GM19463 (cell line): ENCODE results near the gene IFNL1.
"Not testable (repeated sequence)": the region's sequence is repeated elsewhere in the genome, so short reads cannot be mapped to it uniquely, and the experiment has no call there.

ENCODE experiments used
- ATAC-seq: cut with Tn5 transposase; IDR thresholded peaks from one replicate; pipeline ENCODE4 v1.9.1; 2021; ENCODE audit warnings: mild to moderate bottlenecking, moderate library complexity; ENCODE audit not compliant: unreplicated experiment

The IFNL1 gene

DNA sequence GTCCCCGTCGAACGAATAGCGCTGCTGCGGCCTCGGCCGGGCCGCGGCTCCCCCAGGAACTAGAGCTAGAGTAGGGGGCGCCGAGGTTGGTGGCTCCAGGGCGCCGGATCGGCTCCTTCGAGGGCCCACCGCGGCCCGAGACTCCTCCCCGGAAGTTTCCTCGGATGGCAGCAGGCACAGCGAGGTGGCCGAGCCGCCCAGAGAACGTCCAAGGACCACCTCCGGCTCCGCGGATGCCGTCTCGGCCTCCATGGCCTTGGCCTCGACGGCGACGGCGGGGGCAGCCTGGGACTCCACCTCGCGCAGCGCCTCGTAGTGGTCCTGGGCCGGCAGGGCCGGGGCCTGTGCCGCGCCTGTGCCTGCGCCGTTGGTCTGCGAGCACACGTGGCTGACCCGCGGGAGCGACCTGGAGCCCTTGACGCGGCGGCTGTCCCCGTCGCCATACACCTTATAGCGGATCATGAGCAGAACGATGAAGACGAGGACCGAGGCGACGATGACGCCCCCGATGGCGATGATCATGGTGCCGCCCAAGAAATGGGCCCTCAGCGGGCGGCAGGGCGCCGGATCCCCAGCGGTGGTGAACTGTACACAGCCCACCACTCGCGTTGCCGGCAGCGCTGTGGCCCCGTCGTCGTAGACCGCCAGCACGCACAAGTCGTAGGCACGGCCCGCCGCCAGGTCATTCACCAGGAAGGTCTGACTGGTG is 11.8 kb downstream of the IFNL1 start:
- no peak for ATAC-seq

DNA sequence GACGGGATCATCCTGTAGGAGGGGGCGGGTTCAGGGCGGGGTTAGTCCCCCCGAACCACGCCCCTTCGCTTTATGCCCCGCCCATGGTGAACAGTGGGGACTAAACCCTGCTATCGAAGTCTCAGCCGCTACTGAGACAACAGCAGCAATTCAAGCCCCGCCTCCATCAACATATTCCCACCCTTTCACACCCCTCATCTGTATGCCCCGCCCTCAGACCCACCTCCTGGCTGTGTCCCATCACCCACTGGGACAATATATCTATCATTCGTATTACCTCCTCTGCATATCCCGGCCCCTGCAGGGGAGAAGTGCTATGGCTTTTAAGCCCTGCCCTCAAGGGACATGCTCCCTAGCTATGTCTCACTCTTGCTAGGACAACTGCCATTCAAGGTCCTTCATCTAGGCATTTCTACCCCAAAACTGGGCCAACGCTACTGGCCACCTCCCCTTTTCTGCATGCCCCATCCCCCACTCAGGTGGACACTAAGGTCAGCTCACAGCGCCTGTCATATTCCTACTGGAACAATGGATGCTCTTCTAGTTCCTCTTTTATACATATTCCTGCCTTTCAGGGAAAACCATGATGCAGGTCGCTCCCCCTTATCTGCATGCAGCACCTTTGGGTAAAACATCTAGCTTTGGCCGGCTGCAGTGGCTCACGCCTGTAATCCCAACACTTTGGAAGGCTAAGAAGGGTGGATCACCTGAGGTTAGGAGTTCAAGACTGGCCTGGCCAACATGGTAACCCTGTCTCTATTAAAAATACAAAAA is 12.5 kb downstream of the IFNL1 start:
- ATAC-seq, result no peak

DNA sequence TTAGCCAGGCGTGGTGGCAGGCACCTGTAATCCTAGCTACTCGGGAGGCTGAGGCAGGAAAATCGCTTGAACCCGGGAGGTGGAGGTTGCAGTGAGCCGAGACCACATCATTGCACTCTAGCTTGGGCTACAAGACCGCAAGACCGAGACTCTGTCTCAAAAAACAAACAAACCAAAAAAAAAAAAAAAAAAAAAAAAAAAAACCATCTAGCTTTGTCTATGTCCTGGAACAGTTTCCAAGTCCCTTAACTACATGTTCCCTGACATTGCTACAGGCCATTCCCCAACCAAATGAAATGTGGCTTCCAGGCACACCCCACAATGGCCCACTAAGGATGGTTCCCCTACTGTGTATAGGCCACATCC is 13.1 kb downstream of the IFNL1 start:
- ATAC-seq, result not testable (repeated sequence)

DNA sequence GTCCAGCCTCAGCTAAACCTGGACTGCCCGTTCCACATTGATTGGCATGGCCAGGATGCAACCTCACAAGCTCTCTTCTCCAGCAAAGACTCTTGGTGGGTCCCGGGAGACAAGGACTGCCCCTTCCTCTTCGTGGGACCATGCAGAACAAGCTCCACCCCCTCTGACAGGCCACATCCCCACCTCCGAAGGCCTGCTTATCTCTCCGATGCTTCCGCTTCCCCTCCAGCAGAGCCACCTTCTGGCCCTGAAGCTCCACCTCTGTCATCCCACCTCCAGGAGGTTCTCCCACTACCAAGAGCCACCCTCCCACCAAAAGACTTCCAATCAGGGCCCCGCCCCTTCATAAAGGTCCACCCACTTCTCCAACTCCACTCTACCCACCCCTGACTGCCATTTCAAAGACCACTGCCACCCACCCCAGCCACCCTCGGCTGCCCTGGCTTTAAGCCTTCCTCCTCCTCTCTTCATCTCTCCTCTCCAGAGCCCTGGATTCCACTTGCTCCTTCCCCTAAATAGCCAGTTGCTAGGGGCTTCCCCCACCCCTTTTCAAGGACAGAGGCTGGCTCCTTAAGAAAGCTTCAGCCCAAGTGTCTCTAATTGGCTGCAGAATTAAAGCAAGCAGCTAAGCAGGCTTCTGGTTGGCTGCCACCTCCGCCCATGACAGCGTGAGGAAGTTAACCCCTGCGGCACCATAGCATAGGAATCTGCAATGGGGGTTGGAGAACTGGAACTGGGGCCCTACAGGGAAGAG is 14.5 kb downstream of the IFNL1 start:
- ATAC-seq, result no peak

DNA sequence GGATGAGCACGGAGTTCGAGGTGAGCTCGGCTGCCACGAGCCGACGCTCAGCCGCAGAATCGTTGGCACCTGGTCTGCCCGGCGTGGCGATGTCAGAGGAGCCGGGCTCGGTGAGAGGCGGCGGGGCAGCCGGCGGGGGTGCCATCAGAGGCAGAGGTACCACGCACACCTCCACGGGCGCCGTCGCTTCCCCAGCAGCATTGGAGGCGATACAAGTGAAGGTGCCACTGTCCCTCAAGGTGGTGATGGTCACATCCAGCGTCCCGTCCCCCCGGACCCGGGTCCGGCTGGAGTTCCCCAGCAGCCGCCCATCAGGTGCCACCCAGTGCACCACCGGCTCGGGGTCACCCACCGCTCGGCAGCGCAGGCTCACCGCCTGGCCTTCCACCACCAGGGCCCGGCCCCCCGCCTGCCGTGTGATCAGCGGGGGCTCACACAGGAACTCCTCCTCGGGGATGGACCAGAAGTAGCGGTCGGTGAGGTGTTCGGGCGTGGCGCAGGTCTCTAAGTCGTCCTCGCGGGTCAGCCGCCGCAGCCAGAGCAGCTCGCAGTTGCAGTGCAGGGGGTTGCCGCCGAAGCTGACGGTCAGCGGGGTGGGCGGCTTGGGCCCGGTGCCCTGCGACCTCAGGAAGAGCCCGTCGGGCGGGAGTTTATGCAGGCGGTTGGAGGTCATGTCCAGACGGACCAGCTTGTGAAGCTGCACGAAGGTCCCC is 18.0 kb downstream of the IFNL1 start:
- ATAC-seq, result no peak

DNA sequence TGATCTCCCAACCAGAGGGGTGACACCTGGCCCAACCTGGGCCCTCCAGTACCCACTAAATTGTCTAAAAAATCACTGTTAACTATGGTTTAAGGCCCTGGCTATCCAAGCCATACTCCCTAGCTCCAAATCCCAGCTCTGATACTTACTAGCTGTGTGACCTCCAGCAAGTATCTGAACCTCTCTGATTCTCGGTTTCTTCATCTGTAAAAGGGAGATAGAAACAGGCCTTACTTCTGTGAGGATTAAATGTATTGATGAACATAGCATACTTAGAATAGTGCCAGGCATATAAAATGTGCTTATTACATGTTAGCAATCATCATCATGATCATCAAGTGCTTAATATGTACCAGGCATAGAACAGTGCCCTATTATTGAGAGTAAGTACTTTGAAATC is 19.7 kb downstream of the IFNL1 start:
- no peak for ATAC-seq

DNA sequence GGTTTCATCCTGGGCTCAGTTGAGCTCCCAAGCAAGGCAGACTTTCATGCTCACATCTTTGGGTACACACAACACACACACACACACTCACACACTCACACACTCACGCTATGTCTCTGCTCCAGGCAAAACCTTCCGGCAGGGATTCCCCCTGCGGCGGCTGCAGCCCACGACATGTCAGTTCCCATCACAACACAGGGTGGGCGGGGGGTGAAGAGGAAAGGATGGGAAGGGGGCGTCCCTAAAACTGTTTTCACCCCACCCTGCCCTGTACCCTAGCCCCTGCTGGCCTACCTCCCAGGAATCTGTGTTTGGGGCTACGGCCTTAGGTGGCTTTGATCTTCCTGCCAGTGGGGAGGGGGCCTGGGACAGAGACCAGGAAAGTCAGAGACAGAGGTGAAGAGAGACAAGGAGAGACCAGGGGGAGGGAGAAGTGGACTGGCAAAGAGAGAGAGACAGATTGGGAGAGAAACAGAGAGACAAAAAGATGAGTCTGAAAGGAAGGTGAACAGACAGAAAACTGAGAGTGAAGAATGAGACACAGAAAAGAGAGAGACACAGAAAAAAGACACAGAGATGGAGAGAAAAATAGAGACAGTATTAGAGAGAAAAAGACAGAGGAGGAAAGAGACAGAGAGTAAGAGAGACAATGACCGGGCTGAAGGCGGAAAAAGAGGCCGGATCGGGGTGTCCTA is 20.6 kb downstream of the IFNL1 start:
- ATAC-seq, result no peak

DNA sequence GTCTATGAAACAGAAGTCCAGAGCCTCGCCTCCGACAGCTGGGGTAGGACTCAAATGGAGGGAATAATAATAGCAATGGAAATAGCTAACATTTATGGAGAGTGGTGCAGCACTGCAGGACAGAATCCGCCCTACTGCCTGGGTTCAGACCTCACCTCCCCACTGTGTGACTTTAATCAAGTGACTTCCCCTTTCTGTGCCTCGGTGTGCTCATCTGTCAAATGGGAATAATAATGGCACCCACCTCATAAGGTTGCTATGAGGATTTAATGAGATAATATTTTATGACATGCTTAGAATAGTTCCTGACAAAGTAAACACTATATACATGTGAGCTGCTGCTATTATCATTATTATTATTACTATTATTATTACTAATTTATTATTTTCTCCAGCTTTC is 21.3 kb downstream of the IFNL1 start:
- no peak for ATAC-seq

DNA sequence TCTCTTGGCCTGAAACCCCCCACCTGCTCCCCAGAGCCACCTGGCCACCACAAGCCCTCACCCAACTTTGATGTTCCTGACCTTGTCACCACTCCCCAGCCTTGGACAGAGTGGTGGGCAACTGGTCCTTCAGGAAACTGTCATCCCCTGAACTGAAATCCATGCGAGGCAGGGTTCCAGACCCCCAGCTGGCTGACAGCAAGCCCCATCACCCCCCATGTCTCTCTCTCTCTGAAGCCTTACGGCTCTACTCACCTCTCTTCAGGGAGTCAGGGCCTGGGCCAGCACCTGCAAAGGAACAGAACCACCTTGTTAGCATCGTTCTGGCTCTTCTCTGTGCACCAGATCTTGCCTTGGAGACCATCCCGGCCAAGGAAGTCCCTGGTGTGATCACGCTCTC is 21.9 kb downstream of the IFNL1 start:
- no peak for ATAC-seq

DNA sequence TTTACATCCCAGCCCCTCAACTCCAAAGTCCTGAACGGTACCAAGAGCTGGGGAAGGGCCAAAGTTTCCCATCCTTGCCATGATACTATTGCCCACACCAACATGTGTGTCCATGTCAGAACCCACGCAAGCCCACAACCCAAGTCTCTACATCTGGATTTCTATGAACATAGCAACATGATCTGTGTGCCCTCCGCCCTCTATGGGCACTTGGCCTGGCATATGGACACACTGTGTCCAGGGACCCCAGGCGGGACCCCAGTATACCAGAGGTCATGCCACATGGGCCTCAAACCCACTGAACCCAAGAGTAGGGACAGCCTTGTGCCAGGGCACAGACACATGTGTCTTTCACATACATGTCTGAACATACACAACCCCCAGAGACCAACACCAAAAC is 22.5 kb downstream of the IFNL1 start:
- no peak for ATAC-seq

DNA sequence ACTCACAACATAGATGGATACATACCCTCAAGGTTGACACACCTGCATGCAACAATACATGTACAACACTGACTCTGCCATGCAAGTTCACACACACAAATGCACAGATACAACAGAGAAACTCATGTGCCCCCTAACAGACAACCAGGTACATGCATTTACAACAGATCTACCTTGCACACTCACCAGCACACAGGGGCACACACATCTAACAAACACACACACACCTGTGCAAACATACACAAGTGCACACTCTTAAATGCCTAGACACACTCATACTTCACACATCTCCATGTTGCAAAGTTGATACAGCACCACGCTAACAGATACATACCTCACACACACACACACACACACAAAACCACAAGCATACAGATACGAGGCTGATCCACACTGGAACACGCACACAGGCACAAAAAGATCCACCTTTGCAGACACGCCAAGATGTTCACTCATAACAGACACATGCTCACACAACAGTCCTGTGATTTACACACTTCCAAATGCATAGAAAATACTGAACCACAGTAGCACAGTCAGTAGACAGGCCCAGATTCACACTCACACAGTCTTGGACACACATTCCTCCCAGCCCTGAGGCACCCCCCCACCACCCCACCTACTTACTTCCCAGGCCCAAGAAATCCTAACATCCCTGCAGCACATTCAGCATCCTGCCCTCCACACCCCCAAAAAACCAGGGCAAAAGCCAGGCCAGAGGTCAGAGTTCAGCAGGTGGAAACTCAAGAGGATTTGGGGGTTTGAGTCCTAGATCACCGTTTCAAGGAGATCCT is 23.1 kb downstream of the IFNL1 start:
- no peak for ATAC-seq

DNA sequence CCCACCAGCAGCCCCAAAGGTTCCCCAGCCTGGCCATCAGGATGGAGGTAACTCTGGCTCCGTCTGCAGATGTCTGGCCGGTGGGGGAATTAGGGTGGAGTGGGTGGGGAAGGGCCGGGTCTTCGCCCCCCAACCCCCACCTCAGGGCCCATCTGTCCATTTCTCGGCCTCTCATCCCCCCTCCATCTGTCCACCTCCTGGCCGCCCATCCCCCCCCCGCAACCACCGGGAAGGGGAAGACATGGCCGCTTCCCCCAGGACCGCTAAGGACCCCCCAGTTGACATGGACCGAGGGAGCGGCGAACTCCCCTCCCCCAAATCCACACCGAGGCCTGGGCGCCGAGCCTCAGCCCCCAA is 23.7 kb downstream of the IFNL1 start:
- ATAC-seq, result no peak

DNA sequence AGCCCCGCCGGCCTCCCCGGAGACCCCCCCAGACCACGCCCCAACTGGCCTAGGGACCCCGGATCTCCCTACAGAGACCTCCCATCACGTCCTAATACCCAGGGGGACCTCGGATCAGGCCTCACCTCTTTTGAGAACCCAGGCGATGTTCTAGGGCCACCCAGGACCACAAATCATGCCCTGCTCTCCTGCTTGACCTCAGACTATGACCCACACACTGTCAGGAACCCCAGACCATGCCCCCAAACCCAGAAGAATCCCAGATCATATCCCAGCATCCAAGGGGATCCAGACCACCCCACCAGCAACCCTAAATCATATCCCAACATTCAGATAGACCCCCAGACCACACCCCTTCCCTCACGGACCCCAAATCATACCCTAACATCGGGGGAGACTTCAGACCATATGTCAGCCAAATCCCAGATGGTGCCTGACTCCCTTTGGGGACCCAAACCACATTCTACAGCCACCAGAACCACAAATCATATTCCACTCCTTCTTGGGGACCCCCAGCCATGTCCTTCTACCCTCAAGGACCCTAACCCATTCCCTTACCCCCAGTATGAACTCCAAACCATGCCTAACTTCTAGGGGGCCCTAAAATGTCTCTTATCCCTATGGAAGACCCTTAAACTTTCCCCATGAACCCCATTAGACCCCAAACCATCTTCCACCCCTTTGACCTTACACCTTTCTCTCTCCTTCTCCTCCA is 25.1 kb downstream of the IFNL1 start:
- no peak for ATAC-seq

DNA sequence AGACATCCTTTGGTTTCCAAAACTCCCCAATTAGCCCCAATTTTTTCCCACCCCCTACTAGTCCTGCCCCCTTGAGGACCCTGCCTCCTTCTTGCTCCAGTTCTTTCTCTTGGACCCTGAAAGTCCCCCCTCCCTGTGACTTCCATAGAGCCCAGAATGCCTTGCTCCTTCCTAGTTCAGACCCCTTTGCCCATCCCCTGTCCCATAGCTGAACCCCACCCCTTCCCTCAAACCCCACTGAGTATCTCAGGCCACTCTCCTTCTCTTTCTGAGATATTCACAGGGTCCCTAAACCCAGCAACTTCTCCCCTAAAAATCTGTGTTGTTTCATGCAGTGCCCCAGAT is 25.6 kb downstream of the IFNL1 start:
- no peak for ATAC-seq

DNA sequence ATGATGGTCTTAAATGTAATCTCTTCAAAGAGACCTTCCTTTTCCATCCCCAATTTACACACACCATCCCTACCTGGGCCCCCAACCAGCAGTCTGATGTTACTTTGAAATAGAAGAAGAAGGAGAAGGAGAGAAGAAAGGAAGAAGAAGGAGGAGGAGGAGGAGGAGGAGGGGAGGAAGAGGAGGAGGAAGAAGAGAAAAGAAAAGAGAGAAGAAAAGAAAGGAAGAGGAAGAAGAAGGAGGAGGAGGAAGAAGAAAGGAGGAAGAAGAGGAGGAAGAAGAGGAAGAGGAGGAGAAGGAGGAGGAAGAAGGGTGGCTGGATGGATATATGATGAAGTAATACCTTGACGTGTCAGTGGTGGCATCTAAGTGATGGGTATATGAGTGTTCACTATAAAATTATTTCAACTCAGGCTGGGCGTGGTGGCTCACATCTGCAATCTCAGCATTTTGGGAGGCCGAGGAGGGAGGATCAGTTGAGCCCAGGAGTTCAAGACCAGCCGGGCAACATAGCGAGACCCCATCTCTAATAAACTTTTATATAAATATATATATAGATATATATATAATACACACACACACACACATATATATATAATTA is 28.1 kb downstream of the IFNL1 start:
- ATAC-seq, result no peak

DNA sequence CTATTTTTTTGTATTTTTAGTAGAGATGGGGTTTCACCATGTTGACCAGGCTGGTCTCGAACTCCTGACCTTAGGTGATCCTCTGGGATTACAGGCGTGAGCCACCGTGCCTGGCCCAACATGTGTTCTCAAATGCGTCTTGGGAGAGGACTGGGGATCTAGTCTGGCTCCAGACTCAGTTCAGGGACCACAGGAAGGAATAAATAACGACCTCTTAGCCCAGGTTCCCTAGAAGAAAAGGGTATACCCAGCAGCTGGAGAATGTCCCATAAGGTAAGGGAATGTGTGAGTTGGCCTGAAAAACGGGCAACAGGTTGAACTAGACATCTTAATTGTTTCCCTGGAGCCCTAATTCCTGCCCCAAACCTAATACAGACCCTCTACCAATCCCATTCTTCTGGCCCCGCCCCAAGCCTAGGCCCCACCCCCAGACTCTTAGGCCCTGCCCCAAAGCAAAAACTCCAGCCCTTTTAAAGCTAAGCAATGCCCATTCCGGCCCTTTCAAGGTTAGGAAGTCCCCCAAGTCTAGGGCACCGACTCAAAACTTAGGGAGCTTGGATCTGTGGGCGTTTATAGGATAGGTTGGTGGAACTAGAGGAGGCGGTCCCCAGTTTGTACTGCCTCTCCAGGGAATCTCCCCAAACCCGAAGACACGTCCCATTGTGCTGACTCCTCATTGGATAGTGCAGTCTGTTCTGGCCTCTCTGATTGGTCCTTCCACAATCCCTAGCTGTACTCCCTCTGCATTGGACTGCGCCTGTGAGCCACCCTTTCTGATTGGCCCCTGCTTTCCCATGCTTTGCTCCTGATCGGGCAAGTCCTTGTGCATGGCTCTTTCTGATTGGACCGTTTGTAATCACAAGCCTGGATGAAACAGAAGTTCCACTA is 29.8 kb downstream of the IFNL1 start:
- no peak for ATAC-seq

DNA sequence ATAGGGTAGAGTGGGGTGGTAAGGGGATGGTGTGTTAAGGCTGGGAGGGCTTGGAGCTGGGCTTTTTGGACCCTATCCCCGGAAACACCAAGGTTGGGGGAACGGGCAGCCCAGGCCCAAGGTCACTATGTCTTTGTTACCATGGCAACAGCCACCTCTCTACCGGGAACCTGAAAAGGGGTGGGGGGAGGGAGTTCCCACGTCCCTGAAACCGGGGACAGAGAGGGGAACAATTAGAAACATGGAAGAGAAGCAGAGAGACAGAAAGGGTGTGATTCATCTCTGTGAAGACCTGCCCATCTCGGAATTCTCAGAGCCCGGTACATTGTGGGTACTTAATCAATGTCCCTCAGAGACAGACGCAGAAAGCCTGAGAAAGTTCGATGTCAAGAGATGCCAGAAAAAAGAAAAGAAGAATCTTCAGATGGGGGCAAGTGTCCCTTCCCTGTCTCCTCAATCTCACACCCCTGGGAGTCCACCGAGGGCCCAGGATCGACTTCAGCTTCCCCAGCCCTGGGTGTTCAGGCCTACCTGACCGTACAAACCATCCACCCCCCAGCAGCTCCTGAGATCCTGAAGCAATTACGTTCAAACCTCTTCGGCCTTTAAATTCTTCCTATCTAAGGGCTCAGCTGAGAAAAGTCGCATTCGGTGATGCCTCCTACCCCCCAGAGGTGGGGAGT is 31.3 kb downstream of the IFNL1 start:
- ATAC-seq, result no peak
